CD4-positive, alpha-beta T cell treated with Interleukin-10 for 1 hour (primary cell): ENCODE measurements around the gene CCDC88C.
"Not testable (repeated sequence)": the region's sequence is repeated elsewhere in the genome, so short reads cannot be mapped to it uniquely, and the experiment has no call there.

ENCODE experiments used
- DNase-seq: peaks from one replicate; pipeline ENCODE4 v3.0.0-alpha.2; 2020

The CCDC88C gene

GRCh38 chr14:91417120-91417982 lies at the start of gene CCDC88C:
Gene CCDC88C (minus strand): TSS chr14:91417820. CDS start chr14:91417690, 130 bp downstream.
- DNase-seq, result peak; percentile 78

- no peak for DNase-seq
These were observed 48.6 kb upstream of the CCDC88C start for GRCh38 chr14:91466192-91466591.

- DNase-seq, result no peak
These were observed 47.1 kb upstream of the CCDC88C start for GRCh38 chr14:91464615-91465205.

GRCh38 chr14:91458612-91459011 lies 41.0 kb upstream of the CCDC88C start:
- DNase-seq, result no peak

GRCh38 chr14:91456283-91456682 lies 38.7 kb upstream of the CCDC88C start:
- DNase-seq, result no peak

GRCh38 chr14:91454580-91454979 lies 37.0 kb upstream of the CCDC88C start:
- DNase-seq, result no peak

GRCh38 chr14:91454155-91454554 lies 36.5 kb upstream of the CCDC88C start:
- no peak for DNase-seq

- DNase-seq, result no peak
These were observed 36.1 kb upstream of the CCDC88C start for GRCh38 chr14:91453744-91454143.

GRCh38 chr14:91444335-91445020 lies 26.9 kb upstream of the CCDC88C start:
- DNase-seq, result no peak

GRCh38 chr14:91439345-91439744 lies 21.7 kb upstream of the CCDC88C start:
- DNase-seq, result no peak

- no peak for DNase-seq
These were observed 21.2 kb upstream of the CCDC88C start for GRCh38 chr14:91438845-91439244.

GRCh38 chr14:91436266-91436665 lies 18.6 kb upstream of the CCDC88C start:
- DNase-seq, result not testable (repeated sequence)

- no peak for DNase-seq
These were observed 11.8 kb upstream of the CCDC88C start for GRCh38 chr14:91429385-91429784.

- not testable (repeated sequence) for DNase-seq
These were observed 11.3 kb upstream of the CCDC88C start for GRCh38 chr14:91428931-91429330.

GRCh38 chr14:91425531-91425944 lies 7.9 kb upstream of the CCDC88C start:
- not testable (repeated sequence) for DNase-seq

GRCh38 chr14:91424813-91425530 lies 7.4 kb upstream of the CCDC88C start:
- no peak for DNase-seq

GRCh38 chr14:91420686-91421085 lies 3.1 kb upstream of the CCDC88C start:
- no peak for DNase-seq

GRCh38 chr14:91419451-91419850 lies 1.8 kb upstream of the CCDC88C start:
- DNase-seq, result no peak

GRCh38 chr14:91419044-91419397 lies 1.4 kb upstream of the CCDC88C start:
- peak; percentile 78 for DNase-seq

GRCh38 chr14:91418387-91419043 lies 895 bp upstream of the CCDC88C start:
- peak; percentile 87 for DNase-seq

GRCh38 chr14:91417983-91418386 lies 365 bp upstream of the CCDC88C start:
- DNase-seq, result peak; percentile 72

- no peak for DNase-seq
These were observed 888 bp downstream of the CCDC88C start for GRCh38 chr14:91416744-91417119.
